Measurements from ENCODE around the gene ZNF341.
"Not testable (repeated sequence)": the region's sequence is repeated elsewhere in the genome, so short reads cannot be mapped to it uniquely, and the experiment has no call there.

ZNF341 gene

DNA sequence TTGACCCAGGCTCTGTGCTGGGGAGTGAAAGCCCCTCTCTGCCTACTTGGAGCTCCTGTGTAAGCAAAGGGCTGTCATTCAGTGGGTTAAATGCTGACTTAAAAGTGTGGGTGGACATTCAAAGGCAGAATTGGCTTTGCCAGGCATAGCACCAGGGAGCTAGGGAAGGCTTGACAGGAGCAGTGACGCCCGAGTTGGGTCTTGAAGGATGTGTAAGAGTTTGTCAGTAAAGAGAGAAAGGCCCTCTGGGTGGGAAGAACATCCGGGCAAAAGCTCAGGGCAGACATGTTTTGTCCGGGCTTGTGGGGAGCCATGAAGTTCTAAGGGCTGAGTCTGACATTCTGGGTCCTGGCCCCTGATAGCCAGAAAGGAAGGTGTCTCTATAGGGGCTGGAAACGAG, 51.5 kb downstream of the ZNF341 start:
- Mint-ChIP-seq H3K4me1 (peaks cover 40 to 53% of the 10 kb centered on the region in 2 donors), H3K9me3 (peaks cover 6 to 7% of the 10 kb centered on the region in 2 donors), H3K36me3 (peaks cover 20 to 36% of the 10 kb centered on the region in 2 donors), H3K27ac (peak overlapping the region; percentile 80), H3K27me3 (no peaks in the 10 kb centered on the region), H3K4me3 (no peak overlapping the region)
- DNase-seq (no peak), ATAC-seq (replicated peaks) (no peak)

GRCh38 chr20:33783818-33784217, 52.0 kb downstream of the ZNF341 start:
- H3K4me1 Mint-ChIP-seq: peaks cover 35 to 47% of the 10 kb centered on the region in 2 donors
- ATAC-seq (replicated peaks): no peak

DNA sequence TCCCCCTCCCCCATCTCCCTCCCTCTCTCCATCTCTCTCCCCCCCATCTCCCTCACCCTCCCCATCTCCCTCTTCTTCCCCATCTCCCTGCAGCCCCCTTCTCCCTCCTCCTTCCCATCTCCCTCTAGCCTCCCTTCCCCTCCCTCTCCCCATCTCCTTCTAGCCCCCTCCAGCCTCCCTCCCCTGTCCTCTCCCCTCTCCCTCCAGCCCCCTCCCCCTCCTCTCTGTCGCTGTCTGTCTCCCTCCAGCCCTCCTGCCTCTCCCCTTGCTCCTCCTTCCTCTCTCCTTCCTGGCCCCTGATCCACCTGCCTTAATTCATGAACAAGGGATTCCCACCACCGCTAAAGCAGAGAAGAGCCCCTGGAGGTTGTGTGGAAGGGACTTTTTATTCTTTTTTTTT, 52.4 kb downstream of the ZNF341 start:
- DNase-seq (no peak), ATAC-seq (replicated peaks) (no peak)
- no peak overlapping the region for H3K4me3 Mint-ChIP-seq
- H3K9me3 Mint-ChIP-seq: peaks cover 4 to 6% of the 10 kb centered on the region in 2 donors
- no peaks in the 10 kb centered on the region for H3K27me3 Mint-ChIP-seq
- H3K27ac Mint-ChIP-seq: no peak overlapping the region
- peaks cover 21 to 36% of the 10 kb centered on the region in 2 donors for H3K36me3 Mint-ChIP-seq
- peaks cover 32 to 43% of the 10 kb centered on the region in 2 donors for H3K4me1 Mint-ChIP-seq

More at GRCh38 chr20:33783818-33784217, 52.0 kb downstream of the ZNF341 start:
- Mint-ChIP-seq H3K27ac (no peak overlapping the region), H3K27me3 (no peaks in the 10 kb centered on the region), H3K4me3 (no peak overlapping the region), H3K36me3 (peaks cover 24 to 39% of the 10 kb centered on the region in 2 donors), H3K9me3 (peaks cover 6 to 7% of the 10 kb centered on the region in 2 donors)
- no peak for DNase-seq

GRCh38 chr20:33785503-33785902, 53.7 kb downstream of the ZNF341 start:
- H3K36me3 Mint-ChIP-seq: peaks cover 20 to 37% of the 10 kb centered on the region in 2 donors
- H3K27ac Mint-ChIP-seq: no peak overlapping the region
- H3K4me3 Mint-ChIP-seq: no peak overlapping the region
- peaks cover 25 to 35% of the 10 kb centered on the region in 2 donors for H3K4me1 Mint-ChIP-seq
- ATAC-seq (replicated peaks): no peak
- H3K9me3 Mint-ChIP-seq: no peaks in the 10 kb centered on the region
- H3K27me3 Mint-ChIP-seq: no peaks in the 10 kb centered on the region
- DNase-seq: no peak

DNA sequence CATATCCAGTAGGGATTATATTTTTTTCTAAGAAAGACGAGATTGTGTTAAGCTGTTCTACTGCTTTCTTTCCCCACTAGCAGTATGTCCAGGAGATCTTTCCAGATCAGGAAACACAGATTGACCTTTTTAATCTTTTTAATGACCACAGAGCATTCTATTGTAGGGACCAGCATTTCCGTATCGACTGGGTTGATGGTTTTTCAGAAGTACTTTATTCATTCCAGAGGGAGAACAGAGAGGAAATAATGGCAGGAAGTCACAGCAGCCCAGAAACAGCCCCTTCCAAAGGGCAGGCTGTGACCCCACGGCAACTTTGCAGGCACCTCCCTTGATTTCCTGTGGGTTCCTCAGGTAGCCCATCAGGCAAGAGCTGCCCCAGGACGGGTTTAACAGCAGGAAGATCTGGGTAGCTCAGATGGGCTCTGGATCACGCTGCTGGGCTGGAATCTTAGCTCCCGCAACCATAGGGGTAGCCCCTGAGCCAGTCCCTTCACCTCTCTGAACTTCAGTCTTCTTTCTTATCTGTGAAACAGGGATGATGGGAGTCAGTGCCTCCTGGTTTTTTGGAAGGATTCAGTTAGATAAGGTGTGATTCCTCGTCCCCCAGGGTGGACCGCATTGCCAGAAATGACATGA, 55.6 kb downstream of the ZNF341 start:
- Mint-ChIP-seq H3K36me3 (peaks cover 20 to 33% of the 10 kb centered on the region in 2 donors), H3K9me3 (no peaks in the 10 kb centered on the region), H3K4me3 (peak overlapping the region in 1 of 2 donors; percentile 5), H3K27me3 (no peaks in the 10 kb centered on the region), H3K4me1 (peaks cover 17 to 22% of the 10 kb centered on the region in 2 donors), H3K27ac (peak overlapping the region; percentile 81)
- no peak for ATAC-seq (replicated peaks)
- no peak for DNase-seq

GRCh38 chr20:33788351-33789049, 56.7 kb downstream of the ZNF341 start:
- Mint-ChIP-seq H3K27me3 (no peaks in the 10 kb centered on the region), H3K4me1 (peaks cover 14% of the 10 kb centered on the region in 2 donors), H3K27ac (peak overlapping the region; percentile 49), H3K9me3 (no peaks in the 10 kb centered on the region), H3K36me3 (peaks cover 19 to 26% of the 10 kb centered on the region in 2 donors), H3K4me3 (no peak overlapping the region)
- DNase-seq: no peak
- no peak for ATAC-seq (replicated peaks)

- peak overlapping the region; percentile 73 for H3K27ac Mint-ChIP-seq
Observed at GRCh38 chr20:33789109-33789857, 57.5 kb downstream of the ZNF341 start.

GRCh38 chr20:33789858-33790182, 58.0 kb downstream of the ZNF341 start:
- Mint-ChIP-seq H3K27ac (peak overlapping the region; percentile 73), H3K9me3 (no peaks in the 10 kb centered on the region), H3K27me3 (no peaks in the 10 kb centered on the region), H3K36me3 (peaks cover 19 to 26% of the 10 kb centered on the region in 2 donors), H3K4me1 (peaks cover 14% of the 10 kb centered on the region in 2 donors), H3K4me3 (no peak overlapping the region)
- ATAC-seq (replicated peaks) (no peak), DNase-seq (no peak)

More at GRCh38 chr20:33789109-33789857, 57.5 kb downstream of the ZNF341 start:
- Mint-ChIP-seq H3K4me1 (peaks cover 14% of the 10 kb centered on the region in 2 donors), H3K36me3 (peaks cover 19 to 26% of the 10 kb centered on the region in 2 donors), H3K9me3 (no peaks in the 10 kb centered on the region), H3K27me3 (no peaks in the 10 kb centered on the region), H3K4me3 (no peak overlapping the region)
- no peak for DNase-seq
- ATAC-seq (replicated peaks): peak in 1 of 2 donors; percentile 46

DNA sequence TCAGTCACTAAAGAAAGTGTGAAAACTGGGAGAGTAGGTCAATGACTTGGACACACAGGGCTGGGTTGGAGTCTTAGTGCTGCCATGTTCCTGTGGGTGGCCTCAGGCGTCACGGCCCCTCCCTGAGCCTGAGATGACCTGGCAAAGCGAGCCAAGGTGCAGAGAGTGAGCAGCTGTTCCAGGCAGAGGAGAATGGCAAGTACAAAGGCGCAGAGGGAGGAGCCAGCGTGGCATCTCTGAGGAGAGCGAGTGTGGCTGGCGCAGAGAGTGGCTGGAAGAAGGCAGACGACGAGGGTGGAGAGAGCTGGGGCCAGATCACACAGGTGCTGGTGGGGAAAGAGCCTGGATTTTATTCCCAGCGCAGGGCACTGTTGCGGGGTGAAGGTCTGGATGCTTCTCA, 58.8 kb downstream of the ZNF341 start:
- H3K27me3 Mint-ChIP-seq: no peaks in the 10 kb centered on the region
- DNase-seq: no peak
- H3K27ac Mint-ChIP-seq: no peak overlapping the region
- no peaks in the 10 kb centered on the region for H3K9me3 Mint-ChIP-seq
- H3K36me3 Mint-ChIP-seq: peaks cover 19 to 26% of the 10 kb centered on the region in 2 donors
- ATAC-seq (replicated peaks): no peak
- H3K4me1 Mint-ChIP-seq: peaks cover 14% of the 10 kb centered on the region in 2 donors
- no peak overlapping the region for H3K4me3 Mint-ChIP-seq

- DNase-seq (no peak), ATAC-seq (replicated peaks) (no peak)
- no peak overlapping the region for H3K27ac Mint-ChIP-seq
- H3K36me3 Mint-ChIP-seq: peaks cover 19 to 26% of the 10 kb centered on the region in 2 donors
- H3K4me3 Mint-ChIP-seq: no peak overlapping the region
- H3K9me3 Mint-ChIP-seq: no peaks in the 10 kb centered on the region
- H3K27me3 Mint-ChIP-seq: no peaks in the 10 kb centered on the region
- H3K4me1 Mint-ChIP-seq: peaks cover 13 to 14% of the 10 kb centered on the region in 2 donors
Observed at GRCh38 chr20:33791021-33791420, 59.2 kb downstream of the ZNF341 start.

DNA sequence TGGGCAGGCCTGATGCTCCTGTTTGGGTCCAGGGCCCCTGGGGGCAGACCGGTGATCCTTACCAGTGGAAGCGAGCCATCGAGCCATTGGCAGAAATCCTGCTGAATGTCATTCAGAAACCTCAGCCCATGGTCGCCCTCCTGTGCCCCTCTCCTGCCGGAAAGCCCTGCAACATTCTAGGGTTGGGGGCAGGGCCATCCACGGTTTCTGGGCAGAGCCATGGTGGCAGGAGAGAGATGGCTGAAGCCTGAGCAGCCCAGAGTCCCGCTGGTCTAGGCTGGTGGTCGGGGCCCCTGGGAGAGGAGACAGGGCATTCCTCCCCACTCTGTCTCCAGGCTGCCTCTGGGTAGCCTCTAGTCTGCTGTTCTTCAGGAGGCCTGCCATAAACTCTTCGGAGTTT, 59.7 kb downstream of the ZNF341 start:
- ATAC-seq (replicated peaks) (no peak), DNase-seq (no peak)
- Mint-ChIP-seq H3K9me3 (no peaks in the 10 kb centered on the region), H3K36me3 (peaks cover 19 to 26% of the 10 kb centered on the region in 2 donors), H3K4me1 (peaks cover 10 to 14% of the 10 kb centered on the region in 2 donors), H3K27me3 (no peaks in the 10 kb centered on the region), H3K4me3 (no peak overlapping the region), H3K27ac (no peak overlapping the region)

DNA sequence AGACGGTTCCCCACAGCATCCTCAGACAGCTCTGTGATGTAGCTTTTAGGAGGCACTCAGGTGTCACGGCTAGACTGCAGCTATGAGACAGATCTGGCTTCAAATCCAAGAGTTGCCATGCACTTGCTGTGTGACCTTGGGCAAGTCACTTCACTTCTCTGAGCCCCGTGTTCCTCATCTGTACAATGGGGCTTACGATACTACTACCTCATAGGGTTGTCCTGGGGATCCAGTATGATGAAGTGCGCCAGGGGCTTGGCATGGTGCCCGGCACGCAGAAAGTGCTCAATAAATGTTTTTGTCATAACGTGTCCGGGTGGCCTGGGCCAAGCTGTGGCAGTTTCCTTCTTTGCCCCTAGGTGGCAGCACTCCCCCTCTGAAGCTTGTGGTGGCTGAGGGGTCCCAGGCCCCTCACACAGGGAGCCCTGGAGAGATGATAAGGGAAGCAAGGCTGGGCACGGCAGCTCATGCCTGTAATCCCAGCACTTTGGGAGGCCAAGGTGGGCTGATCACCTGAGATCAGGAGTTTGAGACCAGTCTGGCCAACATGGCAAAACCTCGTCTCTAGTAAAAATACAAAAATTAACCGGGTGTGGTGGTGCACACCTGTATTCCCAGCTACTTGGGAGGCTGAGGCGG, 60.3 kb downstream of the ZNF341 start:
- peaks cover 10 to 12% of the 10 kb centered on the region in 2 donors for H3K4me1 Mint-ChIP-seq
- no peaks in the 10 kb centered on the region for H3K9me3 Mint-ChIP-seq
- peaks cover 19 to 26% of the 10 kb centered on the region in 2 donors for H3K36me3 Mint-ChIP-seq
- no peaks in the 10 kb centered on the region for H3K27me3 Mint-ChIP-seq
- no peak overlapping the region for H3K27ac Mint-ChIP-seq
- ATAC-seq (replicated peaks): peak; percentile 69 to 73
- no peak overlapping the region for H3K4me3 Mint-ChIP-seq
- DNase-seq: peak; percentile 29

DNA sequence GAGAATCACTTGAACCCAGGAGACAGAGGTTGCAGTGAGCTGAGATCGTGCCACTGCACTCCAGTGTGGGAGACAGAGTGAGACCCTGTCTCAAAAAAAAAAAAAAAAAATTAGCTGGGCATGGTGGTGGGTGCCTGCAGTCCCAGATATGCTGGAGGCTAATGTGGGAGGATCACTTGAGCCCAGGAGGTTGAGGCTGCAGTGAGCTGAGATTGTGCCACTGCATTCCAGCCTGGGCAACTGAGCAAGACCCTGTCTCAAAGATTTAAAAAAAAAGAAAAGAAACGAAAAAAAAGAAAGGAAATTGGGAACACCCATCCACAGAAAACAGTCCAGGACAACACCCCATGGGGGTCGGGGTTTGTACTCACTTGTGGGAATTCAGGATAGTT, 60.8 kb downstream of the ZNF341 start:
- H3K36me3 Mint-ChIP-seq: peaks cover 16 to 26% of the 10 kb centered on the region in 2 donors
- not testable (repeated sequence) for H3K4me3 Mint-ChIP-seq; H3K4me1 Mint-ChIP-seq; H3K9me3 Mint-ChIP-seq; H3K27me3 Mint-ChIP-seq; H3K27ac Mint-ChIP-seq; DNase-seq; ATAC-seq (replicated peaks)

Data from stimulated activated naive B cell treated with anti-CD40 and anti-IgM and Interleukin-4, amounts not matched to agents 10 μg/mL and 1 μg/mL and 100 μg/mL, for 72 hours (primary cell).